ENCODE measurements around the gene DACT3.

DACT3 gene

GRCh38 chr19:46600384-46601317 is 60.3 kb downstream of the DACT3 start:
- FAIRE-seq (no peak), DNase-seq (ENCODE audit: low spot score) (peak; percentile 78)

GRCh38 chr19:46599716-46600373 is 61.1 kb downstream of the DACT3 start:
- DNase-seq (ENCODE audit: low spot score): no peak
- no peak for FAIRE-seq

GRCh38 chr19:46598372-46598917 is 62.5 kb downstream of the DACT3 start:
- no peak for FAIRE-seq
- DNase-seq (ENCODE audit: low spot score): no peak
